Body of pancreas (tissue), 4 donors: Measurements from ENCODE around the gene LRRC1. TPM values are rescaled to one million over a fixed set of nuclear protein-coding genes. Genes with fewer than 3 reads are reported as not detected.
"Not testable (repeated sequence)": the region's sequence is repeated elsewhere in the genome, so short reads cannot be mapped to it uniquely, and the experiment has no call there.

Experiments
- ATAC-seq: fragments of 150-250 bp; one replicate; pipeline ENCODE4 v1.9.1; 2016
- DNase-seq, 4 donors: peaks; one replicate each; pipeline ENCODE4 v3.0.0-alpha.2; 2019
- H3K27ac ChIP-seq, 4 donors: fragments of 200-600 bp; sonication (generic); 1 replicate in 3 of 4; 2 replicates in 1 of 4; pipeline versions ENCODE4 v1.5.1 to v1.6.1; 2016 to 2019; ENCODE audit warnings: mild to moderate bottlenecking in 1 of 4, mixed read lengths in 1 of 4, moderate library complexity in 1 of 4
- H3K27me3 ChIP-seq, 2 donors: fragments of 200-600 bp; sonication (generic); one replicate each; pipeline ENCODE4 v1.6.0; 2016; ENCODE audit warnings: mild to moderate bottlenecking in 1 of 2
- H3K36me3 ChIP-seq, 2 donors: fragments of 200-600 bp; sonication (generic); replicated peaks in 1 of 2; 2 replicates each; pipeline ENCODE4 v1.5.1; 2016; ENCODE audit warnings: low read depth in 2 of 2; ENCODE audit not compliant: insufficient read depth in 1 of 2
- H3K4me1 ChIP-seq: fragments of 200-600 bp; sonication (generic); one replicate; pipeline ENCODE4 v1.6.0; 2016
- H3K4me3 ChIP-seq, 2 donors: fragments of 200-600 bp; sonication (generic); 1 replicate in 1 of 2; 2 replicates in 1 of 2; pipeline ENCODE4 v1.5.1; 2016 to 2019
- H3K9me3 ChIP-seq, 3 donors: fragments of 200-600 bp; sonication (generic); 1 replicate in 2 of 3; 2 replicates in 1 of 3; pipeline ENCODE4 v1.5.1; 2016
- POLR2A ChIP-seq, 3 donors: fragments of 450-650 bp; IDR thresholded peaks; one replicate each; pipeline ENCODE4 v1.6.1; 2016; ENCODE audit warnings: antibody characterized with exemption in 3 of 3, mild to moderate bottlenecking in 2 of 3
- WGBS, 2 donors: methylation state at CpG; one replicate each; pipeline ENCODE4 v1.1.5; 2017; 5-methylcytosine and 5-hydroxymethylcytosine counted together
- intact Hi-C: fragments of 100-400 bp; cut with DNase I; formaldehyde crosslinking; loops from one replicate; pipeline ENCODE4 v1.15.1; 2023
- total RNA-seq, 2 donors: library from RNA; depleted of rRNA; stranded (reverse); fragments of >200 nt; gene quantifications; one replicate each; pipeline ENCODE4 v1.1.0, GENCODE V29; 2016
- TF ChIP-seq, protein P1 (sequence below), 7 experiments: fragments of 450-650 bp in 4 of 7; fragments of 200-600 bp in 3 of 7; sonication (generic) in 3 of 7; IDR thresholded peaks; one replicate each; pipeline ENCODE4 v1.5.1; 2016 to 2019; ENCODE audit warnings: antibody characterized with exemption in 7 of 7

LRRC1 gene
- total RNA-seq, 2 donors from 2014 or later: 13.2 to 17.1 TPM

DNA sequence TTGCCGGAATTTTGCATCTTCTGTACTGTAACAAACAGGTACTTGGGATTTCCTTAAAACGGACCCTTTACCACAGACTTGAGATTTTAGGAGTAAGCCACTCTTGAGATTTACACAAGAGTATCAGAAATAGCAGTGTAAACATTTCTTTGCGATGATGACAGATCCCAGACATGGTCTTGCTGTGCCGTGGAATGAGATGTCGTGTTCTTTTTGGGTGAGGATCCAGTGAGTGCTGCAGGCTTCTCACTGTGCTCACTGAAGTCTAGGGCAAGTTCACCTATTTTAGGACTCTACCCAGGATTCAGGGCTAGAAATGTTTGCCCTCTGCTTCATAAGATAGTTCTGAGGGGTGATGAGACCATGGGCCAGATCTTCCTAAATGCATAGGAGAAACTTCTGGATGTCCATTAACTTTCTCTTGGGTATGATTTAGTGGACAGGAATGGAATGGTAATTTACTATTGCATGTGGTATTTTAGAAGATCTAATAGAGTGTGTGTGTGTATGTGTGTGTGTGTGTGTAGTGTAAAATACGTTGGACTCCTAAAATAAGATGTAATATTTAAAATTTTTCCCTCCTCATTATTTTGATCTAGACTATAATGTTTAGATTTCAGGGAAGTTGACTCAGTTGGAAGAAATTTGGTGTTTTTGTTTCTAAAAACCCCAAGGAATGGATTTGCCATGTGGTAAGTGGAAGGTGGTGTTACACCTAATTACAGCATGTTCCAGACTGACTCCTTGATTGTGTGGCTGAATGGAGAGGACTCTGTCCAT, 8.5 kb downstream of the LRRC1 start:
- no peak for ATAC-seq
- Histone ChIP-seq H3K4me1 (peaks cover 21% of the 10 kb centered on the region), H3K9me3 (no peaks in the 10 kb centered on the region), H3K27ac (no peak overlapping the region), H3K4me3 (no peak overlapping the region), H3K36me3 (no peaks in the 10 kb centered on the region), H3K27me3 (no peaks in the 10 kb centered on the region)
- TF ChIP-seq POLR2A (IDR thresholded peaks at IDR 0.05): no peak
- TF ChIP-seq, protein P1, sequence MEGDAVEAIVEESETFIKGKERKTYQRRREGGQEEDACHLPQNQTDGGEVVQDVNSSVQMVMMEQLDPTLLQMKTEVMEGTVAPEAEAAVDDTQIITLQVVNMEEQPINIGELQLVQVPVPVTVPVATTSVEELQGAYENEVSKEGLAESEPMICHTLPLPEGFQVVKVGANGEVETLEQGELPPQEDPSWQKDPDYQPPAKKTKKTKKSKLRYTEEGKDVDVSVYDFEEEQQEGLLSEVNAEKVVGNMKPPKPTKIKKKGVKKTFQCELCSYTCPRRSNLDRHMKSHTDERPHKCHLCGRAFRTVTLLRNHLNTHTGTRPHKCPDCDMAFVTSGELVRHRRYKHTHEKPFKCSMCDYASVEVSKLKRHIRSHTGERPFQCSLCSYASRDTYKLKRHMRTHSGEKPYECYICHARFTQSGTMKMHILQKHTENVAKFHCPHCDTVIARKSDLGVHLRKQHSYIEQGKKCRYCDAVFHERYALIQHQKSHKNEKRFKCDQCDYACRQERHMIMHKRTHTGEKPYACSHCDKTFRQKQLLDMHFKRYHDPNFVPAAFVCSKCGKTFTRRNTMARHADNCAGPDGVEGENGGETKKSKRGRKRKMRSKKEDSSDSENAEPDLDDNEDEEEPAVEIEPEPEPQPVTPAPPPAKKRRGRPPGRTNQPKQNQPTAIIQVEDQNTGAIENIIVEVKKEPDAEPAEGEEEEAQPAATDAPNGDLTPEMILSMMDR (IDR thresholded peaks at IDR 0.05): no peak
- DNase-seq: no peak
- 64 to 69% methylated on average over 6 of the region's 6 CpGs for WGBS, 2 donors
- intact Hi-C loops: no loop called here

DNA sequence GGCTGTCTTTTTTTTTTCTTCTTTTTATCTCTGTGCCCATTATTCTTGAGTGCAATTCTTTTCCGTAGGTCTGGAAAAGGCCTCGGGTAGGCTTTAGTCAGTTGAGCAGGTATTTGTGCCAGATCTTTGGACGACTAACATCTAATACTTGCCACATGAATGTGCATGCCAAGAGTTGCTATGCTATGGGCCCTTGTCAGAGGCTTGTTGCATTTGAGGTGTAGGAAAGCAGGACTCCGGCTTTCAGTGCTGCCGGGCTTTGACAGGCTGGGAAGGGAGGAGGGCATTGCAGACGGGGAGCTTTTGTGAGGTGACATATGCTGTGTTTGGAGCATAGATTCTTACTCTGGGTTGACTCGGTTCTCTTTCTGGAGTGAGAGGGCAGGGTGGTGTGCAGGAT, 10.2 kb downstream of the LRRC1 start:
- Histone ChIP-seq H3K4me1 (peaks cover 21% of the 10 kb centered on the region), H3K27ac (no peak overlapping the region), H3K27me3 (no peaks in the 10 kb centered on the region), H3K4me3 (no peak overlapping the region), H3K9me3 (no peaks in the 10 kb centered on the region), H3K36me3 (no peaks in the 10 kb centered on the region)
- WGBS, 2 donors: 47 to 57% methylated on average over 7 of the region's 7 CpGs
- intact Hi-C loops: no loop called here
- ATAC-seq: no peak
- no peak for DNase-seq
- TF ChIP-seq, protein P1 (IDR thresholded peaks at IDR 0.05): no peak
- no peak for TF ChIP-seq POLR2A (IDR thresholded peaks at IDR 0.05)

DNA sequence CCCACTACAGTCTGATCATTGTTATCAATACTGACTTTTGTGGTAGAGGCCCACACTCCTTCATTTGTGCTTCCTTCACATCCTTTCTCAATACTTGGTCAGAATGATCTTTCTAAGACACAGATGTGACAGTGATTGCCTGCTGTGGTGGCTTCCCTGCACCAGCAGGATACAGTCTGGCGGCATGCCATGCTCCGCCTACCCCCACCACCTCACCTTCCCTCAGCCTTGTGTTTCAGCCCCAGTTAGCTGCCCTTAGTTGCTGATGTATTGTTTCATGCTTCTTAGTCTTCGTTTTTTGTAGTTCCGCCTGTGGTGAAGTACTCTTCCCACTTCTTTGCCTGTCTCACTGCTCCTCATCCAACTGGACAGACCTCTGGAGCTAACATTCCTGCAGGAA, 10.9 kb downstream of the LRRC1 start:
- 73 to 81% methylated on average over 4 of the region's 4 CpGs for WGBS, 2 donors
- no peaks in the 10 kb centered on the region for H3K36me3 ChIP-seq
- TF ChIP-seq, protein P1 (IDR thresholded peaks at IDR 0.05): no peak
- TF ChIP-seq POLR2A (IDR thresholded peaks at IDR 0.05): no peak
- H3K9me3 ChIP-seq: no peaks in the 10 kb centered on the region
- H3K4me1 ChIP-seq: peaks cover 23% of the 10 kb centered on the region
- DNase-seq: peak in 1 of 4 donors; percentile 32
- ATAC-seq: no peak
- H3K27me3 ChIP-seq: no peaks in the 10 kb centered on the region
- intact Hi-C loops: no loop called here
- H3K4me3 ChIP-seq: no peak overlapping the region
- no peak overlapping the region for H3K27ac ChIP-seq

DNA sequence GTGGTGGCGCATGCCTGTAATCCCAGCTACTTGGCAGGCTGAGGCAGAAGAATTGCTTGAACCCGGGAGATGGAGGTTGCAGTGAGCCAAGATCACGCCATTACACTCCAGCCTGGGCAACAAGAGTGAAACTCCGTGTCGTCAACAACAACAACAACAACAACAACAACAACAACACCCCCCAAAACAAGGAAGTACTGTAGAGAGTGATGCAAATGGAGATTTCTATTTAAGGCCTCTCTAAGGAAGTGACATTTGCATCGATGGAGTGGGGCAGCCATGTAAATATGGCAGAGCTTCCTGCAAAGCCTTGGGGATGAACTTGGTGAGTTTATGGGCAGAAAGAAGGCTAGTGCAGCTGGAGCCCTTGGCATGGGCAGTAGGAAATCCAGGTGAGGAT, 12.8 kb downstream of the LRRC1 start:
- DNase-seq, ATAC-seq, H3K4me3 ChIP-seq, H3K27ac ChIP-seq, H3K36me3 ChIP-seq, H3K9me3 ChIP-seq, intact Hi-C loops, H3K27me3 ChIP-seq: not testable (repeated sequence)
- peaks cover 35% of the 10 kb centered on the region for H3K4me1 ChIP-seq
- 92 to 97% methylated on average over 6 of the region's 6 CpGs for WGBS, 2 donors

- Histone ChIP-seq H3K27ac (no peak overlapping the region), H3K4me3 (no peak overlapping the region), H3K9me3 (no peaks in the 10 kb centered on the region), H3K36me3 (no peaks in the 10 kb centered on the region), H3K4me1 (peaks cover 31% of the 10 kb centered on the region), H3K27me3 (no peaks in the 10 kb centered on the region)
- DNase-seq (no peak), ATAC-seq (no peak)
- intact Hi-C loops: no loop called here
- TF ChIP-seq POLR2A (IDR thresholded peaks at IDR 0.05): no peak
- TF ChIP-seq, protein P1 (IDR thresholded peaks at IDR 0.05): no peak
These were observed 13.6 kb downstream of the LRRC1 start for GRCh38 chr6:53808302-53808881.
